ENCODE results near the gene SLC7A10.
"Not testable (repeated sequence)": the region's sequence is repeated elsewhere in the genome, so short reads cannot be mapped to it uniquely, and the experiment has no call there.

SLC7A10 gene

GRCh38 chr19:33201473-33201872 lies 24.2 kb downstream of the SLC7A10 start:
- DNase-seq: no peak

GRCh38 chr19:33199441-33200265 lies 26.0 kb downstream of the SLC7A10 start:
- no peak for DNase-seq

- DNase-seq: no peak
Observed at GRCh38 chr19:33198169-33198568, 27.5 kb downstream of the SLC7A10 start.

GRCh38 chr19:33197591-33198000 lies 28.1 kb downstream of the SLC7A10 start:
- no peak for DNase-seq

GRCh38 chr19:33196446-33197193 lies 29.0 kb downstream of the SLC7A10 start:
- DNase-seq: no peak

- DNase-seq: no peak
Observed at GRCh38 chr19:33195645-33196347, 29.9 kb downstream of the SLC7A10 start.

GRCh38 chr19:33194886-33195644 lies 30.6 kb downstream of the SLC7A10 start:
- no peak for DNase-seq

GRCh38 chr19:33194532-33194885 lies 31.1 kb downstream of the SLC7A10 start:
- DNase-seq: no peak

GRCh38 chr19:33193865-33194362 lies 31.7 kb downstream of the SLC7A10 start, which contains the start of gene LRP3:
LRP3 (plus strand) TSS chr19:33194330; CDS start chr19:33194786, 456 bp downstream.
- no peak for DNase-seq

- no peak for DNase-seq
Observed at GRCh38 chr19:33193269-33193864, 32.3 kb downstream of the SLC7A10 start.

- DNase-seq: no peak
Observed at GRCh38 chr19:33192010-33192409, 33.6 kb downstream of the SLC7A10 start.

GRCh38 chr19:33191501-33191900 lies 34.1 kb downstream of the SLC7A10 start:
- no peak for DNase-seq

- DNase-seq: not testable (repeated sequence)
Observed at GRCh38 chr19:33191092-33191491, 34.6 kb downstream of the SLC7A10 start.

- DNase-seq: no peak
Observed at GRCh38 chr19:33189453-33189852, 36.2 kb downstream of the SLC7A10 start.

- no peak for DNase-seq
Observed at GRCh38 chr19:33187183-33187540, 38.5 kb downstream of the SLC7A10 start.

GRCh38 chr19:33186431-33187182 lies 39.0 kb downstream of the SLC7A10 start:
- DNase-seq: no peak

GRCh38 chr19:33177417-33177979 lies 48.2 kb downstream of the SLC7A10 start:
- DNase-seq: peak; percentile 86

- peak; percentile 99 for DNase-seq
Observed at GRCh38 chr19:33176670-33177416, 48.8 kb downstream of the SLC7A10 start.

- peak; percentile 35 for DNase-seq
Observed at GRCh38 chr19:33175886-33176669, 49.6 kb downstream of the SLC7A10 start.
